Spleen (tissue), 7 donors: ENCODE data around the gene SORCS2.

Experiments used
- POLR2A ChIP-seq, 3 donors: fragments of 450-650 bp; IDR thresholded peaks; one replicate each; pipeline ENCODE4 v1.5.1; 2017; ENCODE audit warnings: antibody characterized with exemption in 3 of 3, mild to moderate bottlenecking in 1 of 3
- POLR2AphosphoS5 ChIP-seq, 3 donors: sonication (generic); formaldehyde crosslinking; IDR thresholded peaks; one replicate each; pipeline ENCODE4 v1.5.1; 2017; ENCODE audit warnings: antibody characterized with exemption in 3 of 3
- TF ChIP-seq, protein P1 (sequence below), 11 experiments: fragments of 200-600 bp in 7 of 11; fragments of 450-650 bp in 4 of 11; sonication (generic) in 4 of 11; IDR thresholded peaks in 8 of 11; conservative IDR thresholded peaks in 3 of 11; 1 replicate in 7 of 11; 2 replicates in 4 of 11; pipeline versions ENCODE4 v1.4.0 to v1.8.0; 2016 to 2021; ENCODE audit warnings: antibody characterized with exemption in 11 of 11, inconsistent platforms in 4 of 11, mild to moderate bottlenecking in 1 of 11
- donor health status: DM: no; HTN: no; CAD: no; lungs with moderate emphysema.
- donor health status: DM: no; HTN: no; CAD: no.
- donor health status: DM: no; HTN: no; CAD: no.

DNA sequence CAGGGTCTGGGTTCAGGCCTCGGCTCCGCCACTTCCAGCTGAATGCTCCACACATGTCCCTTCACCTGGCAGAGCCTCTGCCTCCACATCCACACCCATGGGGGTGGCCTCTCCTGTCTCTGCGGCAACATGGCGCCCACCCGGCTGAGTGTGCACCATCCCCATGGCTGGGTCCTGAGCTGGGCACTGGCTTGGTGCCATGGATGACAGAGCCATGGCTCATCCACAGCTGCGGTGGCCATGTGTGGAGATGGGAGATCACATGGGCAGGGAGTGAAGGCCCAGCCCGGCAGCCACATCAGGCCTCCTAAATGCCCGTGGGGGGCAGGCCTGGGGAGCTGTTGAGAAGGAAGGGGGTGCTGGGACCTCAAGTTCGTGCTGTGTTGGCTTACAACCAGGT, 533.6 kb downstream of the SORCS2 start:
- TF ChIP-seq, protein P1, sequence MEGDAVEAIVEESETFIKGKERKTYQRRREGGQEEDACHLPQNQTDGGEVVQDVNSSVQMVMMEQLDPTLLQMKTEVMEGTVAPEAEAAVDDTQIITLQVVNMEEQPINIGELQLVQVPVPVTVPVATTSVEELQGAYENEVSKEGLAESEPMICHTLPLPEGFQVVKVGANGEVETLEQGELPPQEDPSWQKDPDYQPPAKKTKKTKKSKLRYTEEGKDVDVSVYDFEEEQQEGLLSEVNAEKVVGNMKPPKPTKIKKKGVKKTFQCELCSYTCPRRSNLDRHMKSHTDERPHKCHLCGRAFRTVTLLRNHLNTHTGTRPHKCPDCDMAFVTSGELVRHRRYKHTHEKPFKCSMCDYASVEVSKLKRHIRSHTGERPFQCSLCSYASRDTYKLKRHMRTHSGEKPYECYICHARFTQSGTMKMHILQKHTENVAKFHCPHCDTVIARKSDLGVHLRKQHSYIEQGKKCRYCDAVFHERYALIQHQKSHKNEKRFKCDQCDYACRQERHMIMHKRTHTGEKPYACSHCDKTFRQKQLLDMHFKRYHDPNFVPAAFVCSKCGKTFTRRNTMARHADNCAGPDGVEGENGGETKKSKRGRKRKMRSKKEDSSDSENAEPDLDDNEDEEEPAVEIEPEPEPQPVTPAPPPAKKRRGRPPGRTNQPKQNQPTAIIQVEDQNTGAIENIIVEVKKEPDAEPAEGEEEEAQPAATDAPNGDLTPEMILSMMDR (IDR thresholded peaks at IDR 0.05 in 8 of 11, conservative IDR thresholded peaks at IDR 0.05 in 3 of 11): no peak
- TF ChIP-seq POLR2A (IDR thresholded peaks at IDR 0.05): no peak
- TF ChIP-seq POLR2AphosphoS5 (IDR thresholded peaks at IDR 0.05): no peak
